Osteocyte (in vitro differentiated cells): ENCODE measurements around the gene TGFB2. TPM values are rescaled to one million over a fixed set of nuclear protein-coding genes. Genes with fewer than 3 reads are reported as not detected.
A peak's percentile ranks its signal among the peaks of the same experiment; 100 is the strongest.

Experiments
- DNase-seq: peaks from one replicate; pipeline ENCODE4 v3.0.0; 2021; ENCODE audit warnings: mixed read lengths; ENCODE audit not compliant: unreplicated experiment; ENCODE audit errors: extremely low spot score
- H3K27ac Mint-ChIP-seq: one replicate; pipeline ENCODE4 v1.8.0; 2021; ENCODE audit warnings: mild to moderate bottlenecking, mixed read lengths; ENCODE audit not compliant: unreplicated experiment
- H3K27me3 Mint-ChIP-seq: one replicate; pipeline ENCODE4 v1.8.0; 2021; ENCODE audit warnings: mixed read lengths; ENCODE audit not compliant: unreplicated experiment
- H3K36me3 Mint-ChIP-seq: one replicate; pipeline ENCODE4 v1.8.0; 2021; ENCODE audit warnings: mixed read lengths; ENCODE audit not compliant: unreplicated experiment
- H3K4me1 Mint-ChIP-seq: one replicate; pipeline ENCODE4 v1.8.0; 2021; ENCODE audit warnings: mixed read lengths; ENCODE audit not compliant: unreplicated experiment
- H3K4me3 Mint-ChIP-seq: one replicate; pipeline ENCODE4 v1.8.0; 2021; ENCODE audit warnings: mild to moderate bottlenecking, moderate library complexity, mixed read lengths; ENCODE audit not compliant: unreplicated experiment
- H3K9me3 Mint-ChIP-seq: one replicate; pipeline ENCODE4 v1.8.0; 2021; ENCODE audit warnings: mixed read lengths; ENCODE audit not compliant: unreplicated experiment
- total RNA-seq: library from RNA; stranded (reverse); gene quantifications from 2 replicates; pipeline ENCODE4 v1.2.1, GENCODE V29; 2021
- TF ChIP-seq, protein P1 (sequence below): fragments of 200-600 bp; sonication (generic); IDR thresholded peaks from 2 replicates; pipeline ENCODE4 v1.5.0; 2021; ENCODE audit warnings: antibody characterized with exemption, mild to moderate bottlenecking, moderate library complexity

The TGFB2 gene
- total RNA-seq, 1 donor from 2014 or later, result 184 TPM

GRCh38 chr1:218332416-218332815, 12.7 kb upstream of the TGFB2 start:
- Mint-ChIP-seq H3K27me3 (no peaks in the 10 kb centered on the region), H3K4me3 (no peak overlapping the region), H3K9me3 (no peaks in the 10 kb centered on the region), H3K36me3 (peaks cover 3% of the 10 kb centered on the region), H3K27ac (no peak overlapping the region), H3K4me1 (peaks cover 21% of the 10 kb centered on the region)
- no peak for DNase-seq
- TF ChIP-seq, protein P1, sequence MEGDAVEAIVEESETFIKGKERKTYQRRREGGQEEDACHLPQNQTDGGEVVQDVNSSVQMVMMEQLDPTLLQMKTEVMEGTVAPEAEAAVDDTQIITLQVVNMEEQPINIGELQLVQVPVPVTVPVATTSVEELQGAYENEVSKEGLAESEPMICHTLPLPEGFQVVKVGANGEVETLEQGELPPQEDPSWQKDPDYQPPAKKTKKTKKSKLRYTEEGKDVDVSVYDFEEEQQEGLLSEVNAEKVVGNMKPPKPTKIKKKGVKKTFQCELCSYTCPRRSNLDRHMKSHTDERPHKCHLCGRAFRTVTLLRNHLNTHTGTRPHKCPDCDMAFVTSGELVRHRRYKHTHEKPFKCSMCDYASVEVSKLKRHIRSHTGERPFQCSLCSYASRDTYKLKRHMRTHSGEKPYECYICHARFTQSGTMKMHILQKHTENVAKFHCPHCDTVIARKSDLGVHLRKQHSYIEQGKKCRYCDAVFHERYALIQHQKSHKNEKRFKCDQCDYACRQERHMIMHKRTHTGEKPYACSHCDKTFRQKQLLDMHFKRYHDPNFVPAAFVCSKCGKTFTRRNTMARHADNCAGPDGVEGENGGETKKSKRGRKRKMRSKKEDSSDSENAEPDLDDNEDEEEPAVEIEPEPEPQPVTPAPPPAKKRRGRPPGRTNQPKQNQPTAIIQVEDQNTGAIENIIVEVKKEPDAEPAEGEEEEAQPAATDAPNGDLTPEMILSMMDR, result no peak

GRCh38 chr1:218336328-218336727, 8.8 kb upstream of the TGFB2 start:
- Mint-ChIP-seq H3K4me3 (no peak overlapping the region), H3K9me3 (no peaks in the 10 kb centered on the region), H3K27ac (peak overlapping the region; percentile 47), H3K4me1 (peaks cover 37% of the 10 kb centered on the region), H3K36me3 (peaks cover 3% of the 10 kb centered on the region), H3K27me3 (no peaks in the 10 kb centered on the region)
- TF ChIP-seq, protein P1, result no peak
- no peak for DNase-seq

GRCh38 chr1:218339267-218339831, 5.8 kb upstream of the TGFB2 start:
- H3K27ac Mint-ChIP-seq, result no peak overlapping the region
- TF ChIP-seq, protein P1, result peak; percentile 76
- H3K4me3 Mint-ChIP-seq, result no peak overlapping the region
- H3K27me3 Mint-ChIP-seq, result no peaks in the 10 kb centered on the region
- no peaks in the 10 kb centered on the region for H3K36me3 Mint-ChIP-seq
- H3K4me1 Mint-ChIP-seq, result peaks cover 37% of the 10 kb centered on the region
- no peaks in the 10 kb centered on the region for H3K9me3 Mint-ChIP-seq
- no peak for DNase-seq

DNA sequence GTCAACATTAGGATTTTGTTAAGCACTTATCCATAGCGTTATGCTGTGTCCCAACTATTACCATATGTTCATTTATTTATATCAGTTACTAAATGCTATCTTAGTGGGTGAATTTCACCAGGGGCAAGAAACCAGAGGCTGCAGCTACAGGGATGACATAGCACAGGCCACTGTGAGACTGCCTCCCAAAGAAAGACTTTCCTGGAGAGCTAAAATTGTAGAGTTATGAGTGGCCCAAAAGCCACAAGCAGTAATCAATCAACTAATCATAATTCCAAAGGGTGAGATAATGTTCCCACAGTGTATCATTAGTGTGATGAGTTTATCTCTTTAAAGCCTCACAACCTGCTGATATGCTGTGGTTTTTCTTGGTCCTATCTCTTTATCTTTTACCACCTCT, 3.8 kb upstream of the TGFB2 start:
- H3K4me3 Mint-ChIP-seq, result no peak overlapping the region
- H3K27ac Mint-ChIP-seq, result no peak overlapping the region
- H3K9me3 Mint-ChIP-seq, result no peaks in the 10 kb centered on the region
- no peaks in the 10 kb centered on the region for H3K36me3 Mint-ChIP-seq
- peaks cover 31% of the 10 kb centered on the region for H3K4me1 Mint-ChIP-seq
- no peaks in the 10 kb centered on the region for H3K27me3 Mint-ChIP-seq
- TF ChIP-seq, protein P1, result no peak
- DNase-seq, result no peak

GRCh38 chr1:218342091-218342490, 3.0 kb upstream of the TGFB2 start:
- DNase-seq, result no peak
- Mint-ChIP-seq H3K9me3 (no peaks in the 10 kb centered on the region), H3K4me1 (peaks cover 23% of the 10 kb centered on the region), H3K27me3 (no peaks in the 10 kb centered on the region), H3K36me3 (no peaks in the 10 kb centered on the region), H3K4me3 (no peak overlapping the region), H3K27ac (no peak overlapping the region)
- TF ChIP-seq, protein P1, result no peak
